Activated T-cell treated with anti-CD3 and anti-CD28 coated beads, Interleukin-2, amount 50 U/mL, for 72 hours (primary cell): ENCODE data around the gene SRBD1. TPM values are rescaled to one million over a fixed set of nuclear protein-coding genes. Genes with fewer than 3 reads are reported as not detected.

Experiments
- ATAC-seq, 2 donors: fragments of 150-1000 bp; cut with Tn5 transposase; replicated peaks in 1 of 2; 2 replicates each; pipeline ENCODE4 v1.10.0; 2021; ENCODE audit warnings: moderate library complexity in 2 of 2, mild to moderate bottlenecking in 1 of 2
- DNase-seq, 2 donors: peaks; one replicate each; pipeline ENCODE4 v3.0.0; 2021 to 2022; ENCODE audit warnings: mixed read lengths in 1 of 2
- H3K27ac Mint-ChIP-seq: one replicate; pipeline ENCODE4 v1.8.0; 2022; ENCODE audit warnings: mild to moderate bottlenecking, moderate library complexity, mixed read lengths
- H3K27me3 Mint-ChIP-seq: one replicate; pipeline ENCODE4 v1.8.0; 2022; ENCODE audit warnings: low read depth, mixed read lengths
- H3K36me3 Mint-ChIP-seq, 2 donors: one replicate each; pipeline ENCODE4 v1.8.0; 2022; ENCODE audit warnings: mixed read lengths in 2 of 2, mild to moderate bottlenecking in 1 of 2; ENCODE audit not compliant: insufficient read depth in 2 of 2
- H3K4me1 Mint-ChIP-seq: one replicate; pipeline ENCODE4 v1.8.0; 2022; ENCODE audit warnings: low read depth, mixed read lengths
- H3K4me3 Mint-ChIP-seq, 2 donors: one replicate each; pipeline ENCODE4 v1.8.0; 2022; ENCODE audit warnings: mild to moderate bottlenecking in 2 of 2, mixed read lengths in 2 of 2, moderate library complexity in 2 of 2
- H3K9me3 Mint-ChIP-seq, 2 donors: one replicate each; pipeline ENCODE4 v1.8.0; 2022; ENCODE audit warnings: mixed read lengths in 2 of 2
- total RNA-seq, 2 donors: library from RNA; stranded (reverse); gene quantifications; one replicate each; pipeline ENCODE4 v1.2.3, GENCODE V29; 2022

SRBD1 gene
- total RNA-seq, 2 donors from 2014 or later = 19.0 to 20.3 TPM

GRCh38 chr2:45458909-45459563, 152.0 kb downstream of the SRBD1 start:
- H3K4me1 Mint-ChIP-seq = no peaks in the 10 kb centered on the region
- H3K36me3 Mint-ChIP-seq = peaks cover 1 to 8% of the 10 kb centered on the region in 2 donors
- DNase-seq (no peak), ATAC-seq (no peak)
- H3K27ac Mint-ChIP-seq = no peak overlapping the region
- no peaks in the 10 kb centered on the region for H3K9me3 Mint-ChIP-seq
- no peak overlapping the region for H3K4me3 Mint-ChIP-seq
- no peaks in the 10 kb centered on the region for H3K27me3 Mint-ChIP-seq

- ATAC-seq = no peak
- no peaks in the 10 kb centered on the region for H3K9me3 Mint-ChIP-seq
- H3K4me1 Mint-ChIP-seq = no peaks in the 10 kb centered on the region
- H3K36me3 Mint-ChIP-seq = peaks cover 1 to 8% of the 10 kb centered on the region in 2 donors
- DNase-seq = no peak
- H3K27me3 Mint-ChIP-seq = no peaks in the 10 kb centered on the region
- H3K27ac Mint-ChIP-seq = no peak overlapping the region
- H3K4me3 Mint-ChIP-seq = no peak overlapping the region
Observed at GRCh38 chr2:45457211-45457945, 153.7 kb downstream of the SRBD1 start.

GRCh38 chr2:45452866-45453265, 158.2 kb downstream of the SRBD1 start:
- ATAC-seq (no peak), DNase-seq (no peak)

GRCh38 chr2:45450634-45451033, 160.4 kb downstream of the SRBD1 start:
- no peaks in the 10 kb centered on the region for H3K9me3 Mint-ChIP-seq
- no peak overlapping the region for H3K4me3 Mint-ChIP-seq
- ATAC-seq (no peak), DNase-seq (no peak)
- no peak overlapping the region for H3K27ac Mint-ChIP-seq
- no peaks in the 10 kb centered on the region for H3K27me3 Mint-ChIP-seq
- no peaks in the 10 kb centered on the region for H3K36me3 Mint-ChIP-seq
- no peaks in the 10 kb centered on the region for H3K4me1 Mint-ChIP-seq

More at GRCh38 chr2:45452866-45453265, 158.2 kb downstream of the SRBD1 start:
- H3K27me3 Mint-ChIP-seq = no peaks in the 10 kb centered on the region
- no peak overlapping the region for H3K27ac Mint-ChIP-seq
- no peaks in the 10 kb centered on the region for H3K36me3 Mint-ChIP-seq
- no peaks in the 10 kb centered on the region for H3K9me3 Mint-ChIP-seq
- H3K4me1 Mint-ChIP-seq = no peaks in the 10 kb centered on the region
- H3K4me3 Mint-ChIP-seq = no peak overlapping the region

- Mint-ChIP-seq H3K4me3 (no peak overlapping the region), H3K4me1 (no peaks in the 10 kb centered on the region), H3K27me3 (no peaks in the 10 kb centered on the region), H3K36me3 (no peaks in the 10 kb centered on the region), H3K27ac (no peak overlapping the region), H3K9me3 (no peaks in the 10 kb centered on the region)
- DNase-seq (no peak), ATAC-seq (no peak)
Observed at GRCh38 chr2:45448217-45448616, 162.8 kb downstream of the SRBD1 start.

GRCh38 chr2:45446016-45446415, 165.1 kb downstream of the SRBD1 start:
- H3K27me3 Mint-ChIP-seq = no peaks in the 10 kb centered on the region
- H3K4me3 Mint-ChIP-seq = no peak overlapping the region
- H3K9me3 Mint-ChIP-seq = no peaks in the 10 kb centered on the region
- no peak overlapping the region for H3K27ac Mint-ChIP-seq
- no peaks in the 10 kb centered on the region for H3K4me1 Mint-ChIP-seq
- H3K36me3 Mint-ChIP-seq = peaks cover 0 to 2% of the 10 kb centered on the region in 2 donors
- DNase-seq (no peak), ATAC-seq (no peak)

GRCh38 chr2:45445037-45445436, 166.0 kb downstream of the SRBD1 start:
- no peak overlapping the region for H3K27ac Mint-ChIP-seq
- H3K27me3 Mint-ChIP-seq = no peaks in the 10 kb centered on the region
- no peaks in the 10 kb centered on the region for H3K9me3 Mint-ChIP-seq
- no peak for DNase-seq
- no peak overlapping the region for H3K4me3 Mint-ChIP-seq
- H3K4me1 Mint-ChIP-seq = no peaks in the 10 kb centered on the region
- H3K36me3 Mint-ChIP-seq = peaks cover 0 to 2% of the 10 kb centered on the region in 2 donors
- ATAC-seq = no peak

GRCh38 chr2:45443012-45443411, 168.1 kb downstream of the SRBD1 start:
- Mint-ChIP-seq H3K36me3 (peaks cover 0 to 6% of the 10 kb centered on the region in 2 donors), H3K27ac (no peak overlapping the region), H3K4me3 (no peak overlapping the region), H3K4me1 (no peaks in the 10 kb centered on the region), H3K9me3 (peaks cover 0 to 4% of the 10 kb centered on the region in 2 donors), H3K27me3 (no peaks in the 10 kb centered on the region)
- DNase-seq (no peak), ATAC-seq (no peak)

- Mint-ChIP-seq H3K27me3 (no peaks in the 10 kb centered on the region), H3K27ac (no peak overlapping the region), H3K4me3 (no peak overlapping the region), H3K36me3 (peaks cover 2 to 12% of the 10 kb centered on the region in 2 donors), H3K9me3 (peaks cover 0 to 8% of the 10 kb centered on the region in 2 donors), H3K4me1 (peaks cover 7% of the 10 kb centered on the region)
- no peak for DNase-seq
- ATAC-seq = no peak
Observed at GRCh38 chr2:45442026-45442425, 169.0 kb downstream of the SRBD1 start.

GRCh38 chr2:45441571-45441970, 169.5 kb downstream of the SRBD1 start:
- H3K4me1 Mint-ChIP-seq = peaks cover 9% of the 10 kb centered on the region
- ATAC-seq = no peak
- H3K36me3 Mint-ChIP-seq = peaks cover 2 to 13% of the 10 kb centered on the region in 2 donors
- peaks cover 0 to 8% of the 10 kb centered on the region in 2 donors for H3K9me3 Mint-ChIP-seq
- no peak overlapping the region for H3K4me3 Mint-ChIP-seq
- DNase-seq = no peak
- no peaks in the 10 kb centered on the region for H3K27me3 Mint-ChIP-seq
- H3K27ac Mint-ChIP-seq = no peak overlapping the region

- Mint-ChIP-seq H3K4me1 (peaks cover 14% of the 10 kb centered on the region), H3K4me3 (no peak overlapping the region), H3K9me3 (peaks cover 2 to 8% of the 10 kb centered on the region in 2 donors), H3K27me3 (no peaks in the 10 kb centered on the region), H3K27ac (no peak overlapping the region), H3K36me3 (peaks cover 5 to 22% of the 10 kb centered on the region in 2 donors)
- no peak for DNase-seq
- ATAC-seq = no peak
Observed at GRCh38 chr2:45439788-45440773, 171.0 kb downstream of the SRBD1 start.

- Mint-ChIP-seq H3K27me3 (no peaks in the 10 kb centered on the region), H3K27ac (no peak overlapping the region), H3K36me3 (peaks cover 5 to 22% of the 10 kb centered on the region in 2 donors), H3K9me3 (peaks cover 2 to 8% of the 10 kb centered on the region in 2 donors), H3K4me3 (no peak overlapping the region), H3K4me1 (peaks cover 14% of the 10 kb centered on the region)
- no peak for DNase-seq
- ATAC-seq = no peak
Observed at GRCh38 chr2:45438872-45439665, 172.0 kb downstream of the SRBD1 start.
